OCI-LY7 (cell line): Measurements from ENCODE around the gene SARDH. TPM values are rescaled to one million over a fixed set of nuclear protein-coding genes. Genes with fewer than 3 reads are reported as not detected.

ENCODE experiments used
- BruUV-seq: library from RNA; stranded (reverse); fragments of 400-500 nt; replicated peaks from 2 replicates; lab custom pipeline; 2021; lab: Mats Ljungman, UMichigan
- CTCF ChIA-PET: fragments of 300-600 bp; sonication (Branson Sonifier 250); formaldehyde crosslinking; loops from one replicate; lab custom pipeline; 2022; ENCODE audit warnings: antibody characterized with exemption; ENCODE audit not compliant: unreplicated experiment; lab: Charles Lee
- POLR2A ChIA-PET: fragments of 300-600 bp; sonication (Branson Sonifier 250); formaldehyde crosslinking; loops from one replicate; lab custom pipeline; 2022; ENCODE audit warnings: antibody characterized with exemption; lab: Charles Lee
- DNase-seq: peaks from one replicate; pipeline ENCODE4 v3.0.0-alpha.2; 2015; ENCODE audit warnings: low spot score
- H2AFZ ChIP-seq: fragments of 200-600 bp; sonication (generic), shearing (Covaris generic); 2 replicates; pipeline ENCODE4 v1.6.1; 2014; ENCODE audit warnings: mild to moderate bottlenecking, antibody characterized with exemption, low read length, moderate library complexity
- H3K27ac ChIP-seq: fragments of 200-600 bp; sonication (generic); 2 replicates; pipeline ENCODE4 v1.5.1; 2014; ENCODE audit warnings: mixed run types, low read depth, mild to moderate bottlenecking, moderate library complexity, low read length, inconsistent platforms; ENCODE audit not compliant: poor library complexity, severe bottlenecking
- H3K36me3 ChIP-seq: fragments of 200-600 bp; sonication (generic); 2 replicates; pipeline ENCODE4 v1.6.1; 2014; ENCODE audit warnings: mild to moderate bottlenecking, antibody characterized with exemption, low read length, moderate library complexity, mixed read lengths; ENCODE audit not compliant: insufficient read depth
- H3K4me1 ChIP-seq: fragments of 200-600 bp; sonication (generic); 2 replicates; pipeline ENCODE4 v1.5.1; 2014; ENCODE audit warnings: mild to moderate bottlenecking, low read length; ENCODE audit not compliant: insufficient read depth, poor library complexity, severe bottlenecking
- H3K4me2 ChIP-seq: fragments of 200-600 bp; sonication (generic); 2 replicates; pipeline ENCODE4 v1.6.1; 2014; ENCODE audit warnings: mild to moderate bottlenecking, low read length
- H3K4me3 ChIP-seq: fragments of 200-600 bp; sonication (generic); 2 replicates; pipeline ENCODE4 v1.5.1; 2014; ENCODE audit warnings: mild to moderate bottlenecking, low read depth, low read length; ENCODE audit not compliant: poor library complexity, severe bottlenecking
- H3K79me2 ChIP-seq: fragments of 200-600 bp; sonication (generic); 2 replicates; pipeline ENCODE4 v1.6.1; 2016; ENCODE audit warnings: low read depth, mild to moderate bottlenecking, low read length, moderate library complexity, mixed read lengths; ENCODE audit not compliant: insufficient read depth
- H3K9me2 ChIP-seq: fragments of 200-600 bp; sonication (generic); 2 replicates; pipeline ENCODE4 v1.6.1; 2016; ENCODE audit warnings: mild to moderate bottlenecking, low read length, mixed read lengths; ENCODE audit not compliant: insufficient read depth
- H3K9me3 ChIP-seq: fragments of 200-600 bp; sonication (generic); 2 replicates; pipeline ENCODE4 v1.6.1; 2014; ENCODE audit warnings: mild to moderate bottlenecking, mixed run types, low read length, mixed read lengths
- H4K20me1 ChIP-seq: fragments of 200-600 bp; sonication (generic); 2 replicates; pipeline ENCODE4 v1.6.1; 2014; ENCODE audit warnings: mild to moderate bottlenecking, antibody characterized with exemption, low read length, moderate library complexity, mixed read lengths; ENCODE audit not compliant: insufficient read depth
- EZH2phosphoT487 ChIP-seq: fragments of 200-600 bp; sonication (generic); IDR thresholded peaks from 2 replicates; pipeline ENCODE4 v1.6.1; 2018; ENCODE audit warnings: low read depth, borderline replicate concordance, mild to moderate bottlenecking, mixed run types, antibody characterized with exemption, low read length, moderate library complexity, mixed read lengths
- intact Hi-C: fragments of 100-400 bp; cut with micrococcal nuclease; formaldehyde crosslinking; loops from one replicate; pipeline ENCODE4 v1.10.0; 2022; ENCODE audit not compliant: unreplicated experiment
- total RNA-seq, 2 experiments: library from RNA; depleted of rRNA in 1 of 2; stranded (reverse); fragments of >200 nt in 1 of 2; shearing (Covaris generic) in 1 of 2; gene quantifications; 2 replicates each; pipeline ENCODE4 v1.2.3, GENCODE V29; 2014 to 2022
- TF ChIP-seq, protein P1 (sequence below): fragments of 200-600 bp; sonication (generic); conservative IDR thresholded peaks from 2 replicates; pipeline ENCODE4 v1.5.1; 2014; ENCODE audit warnings: mild to moderate bottlenecking, antibody characterized with exemption, low read length, moderate library complexity, mixed read lengths

The SARDH gene
- total RNA-seq, 2 experiments from 2014 or later: 42.8 to 60.8 TPM

DNA sequence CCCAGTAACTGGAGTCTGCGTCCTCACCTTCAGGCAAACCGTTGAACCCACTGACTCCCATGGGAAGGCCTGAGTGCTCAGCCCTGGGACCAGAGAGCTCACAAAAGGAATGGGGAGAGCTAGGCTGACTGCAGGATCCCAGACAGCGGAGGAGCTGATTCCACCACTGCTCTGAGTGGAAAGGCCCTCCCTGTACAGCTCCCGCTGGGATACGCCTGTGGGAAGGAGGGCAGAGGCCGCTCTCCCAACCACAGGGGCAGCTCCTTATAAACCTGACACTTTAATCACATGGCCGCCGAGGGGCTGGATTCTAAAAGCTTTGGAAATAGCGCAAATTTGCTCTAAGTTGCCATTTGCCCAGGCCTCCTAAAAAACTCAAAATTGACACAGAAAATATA lies 64.9 kb downstream of the SARDH start:
- no peak for TF ChIP-seq EZH2phosphoT487
- TF ChIP-seq, protein P1, sequence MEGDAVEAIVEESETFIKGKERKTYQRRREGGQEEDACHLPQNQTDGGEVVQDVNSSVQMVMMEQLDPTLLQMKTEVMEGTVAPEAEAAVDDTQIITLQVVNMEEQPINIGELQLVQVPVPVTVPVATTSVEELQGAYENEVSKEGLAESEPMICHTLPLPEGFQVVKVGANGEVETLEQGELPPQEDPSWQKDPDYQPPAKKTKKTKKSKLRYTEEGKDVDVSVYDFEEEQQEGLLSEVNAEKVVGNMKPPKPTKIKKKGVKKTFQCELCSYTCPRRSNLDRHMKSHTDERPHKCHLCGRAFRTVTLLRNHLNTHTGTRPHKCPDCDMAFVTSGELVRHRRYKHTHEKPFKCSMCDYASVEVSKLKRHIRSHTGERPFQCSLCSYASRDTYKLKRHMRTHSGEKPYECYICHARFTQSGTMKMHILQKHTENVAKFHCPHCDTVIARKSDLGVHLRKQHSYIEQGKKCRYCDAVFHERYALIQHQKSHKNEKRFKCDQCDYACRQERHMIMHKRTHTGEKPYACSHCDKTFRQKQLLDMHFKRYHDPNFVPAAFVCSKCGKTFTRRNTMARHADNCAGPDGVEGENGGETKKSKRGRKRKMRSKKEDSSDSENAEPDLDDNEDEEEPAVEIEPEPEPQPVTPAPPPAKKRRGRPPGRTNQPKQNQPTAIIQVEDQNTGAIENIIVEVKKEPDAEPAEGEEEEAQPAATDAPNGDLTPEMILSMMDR: no peak
- Histone ChIP-seq H3K79me2 (no peaks in the 10 kb centered on the region), H3K36me3 (peaks cover 54% of the 10 kb centered on the region), H3K4me3 (no peak overlapping the region), H3K27ac (no peak overlapping the region), H3K4me1 (no peaks in the 10 kb centered on the region), H3K9me3 (0 out of 2 replicates have a peak, but pooled peaks cover 6% of the 10 kb centered on the region), H3K4me2 (no peak overlapping the region), H2AFZ (no peak overlapping the region), H3K9me2 (no peaks in the 10 kb centered on the region), H4K20me1 (no peaks in the 10 kb centered on the region)
- intact Hi-C loops: no loop called here
- BruUV-seq: no TSS peak
- CTCF ChIA-PET: no interaction called here
- POLR2A ChIA-PET: no interaction called here
- no peak for DNase-seq

DNA sequence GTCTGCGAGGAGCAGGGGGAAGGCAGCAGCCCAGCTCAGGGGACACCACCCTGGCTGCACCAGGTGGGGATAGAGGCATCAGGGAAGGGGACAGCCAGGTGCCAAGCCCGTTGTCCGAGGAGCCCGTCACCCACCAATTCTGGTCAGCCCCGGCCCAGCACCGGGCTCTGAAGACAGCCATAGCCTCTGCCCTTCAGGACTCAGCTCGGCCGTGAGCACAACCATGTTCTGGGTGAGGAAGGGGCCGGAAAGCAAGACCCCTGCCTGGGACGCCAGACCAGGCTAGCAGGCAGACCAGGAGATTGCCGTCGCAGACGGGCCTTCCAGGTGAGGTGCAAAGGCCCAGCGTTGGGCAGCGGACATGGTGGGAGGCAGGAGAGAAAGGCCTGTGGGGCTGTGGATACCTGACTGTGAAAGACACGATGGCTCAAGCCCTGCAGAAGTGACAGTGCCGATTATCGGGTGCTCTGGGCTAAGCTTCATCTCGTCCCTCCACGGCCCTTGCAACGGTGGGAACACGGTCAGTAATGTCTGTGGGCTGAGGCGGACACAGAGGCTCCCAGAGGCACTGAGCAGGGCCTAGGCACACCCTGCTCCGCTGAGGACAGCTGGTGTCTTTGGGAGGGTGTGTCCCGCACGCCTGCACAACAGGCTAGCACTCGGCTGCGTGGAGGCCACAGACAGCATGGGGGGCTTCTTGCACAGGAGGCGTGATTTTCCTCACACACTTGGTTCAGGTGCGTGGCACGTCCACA lies 65.5 kb downstream of the SARDH start:
- no TSS peak for BruUV-seq
- H3K9me2 ChIP-seq: no peaks in the 10 kb centered on the region
- H3K4me2 ChIP-seq: no peak overlapping the region
- 0 out of 2 replicates have a peak, but pooled peaks cover 6% of the 10 kb centered on the region for H3K9me3 ChIP-seq
- peaks cover 50% of the 10 kb centered on the region for H3K36me3 ChIP-seq
- CTCF ChIA-PET: no interaction called here
- POLR2A ChIA-PET: no interaction called here
- TF ChIP-seq EZH2phosphoT487: no peak
- TF ChIP-seq, protein P1: no peak
- no peaks in the 10 kb centered on the region for H3K79me2 ChIP-seq
- no peak for DNase-seq
- H2AFZ ChIP-seq: no peak overlapping the region
- no peak overlapping the region for H3K4me3 ChIP-seq
- no peaks in the 10 kb centered on the region for H4K20me1 ChIP-seq
- intact Hi-C loops: no loop called here
- H3K27ac ChIP-seq: no peak overlapping the region
- no peaks in the 10 kb centered on the region for H3K4me1 ChIP-seq

DNA sequence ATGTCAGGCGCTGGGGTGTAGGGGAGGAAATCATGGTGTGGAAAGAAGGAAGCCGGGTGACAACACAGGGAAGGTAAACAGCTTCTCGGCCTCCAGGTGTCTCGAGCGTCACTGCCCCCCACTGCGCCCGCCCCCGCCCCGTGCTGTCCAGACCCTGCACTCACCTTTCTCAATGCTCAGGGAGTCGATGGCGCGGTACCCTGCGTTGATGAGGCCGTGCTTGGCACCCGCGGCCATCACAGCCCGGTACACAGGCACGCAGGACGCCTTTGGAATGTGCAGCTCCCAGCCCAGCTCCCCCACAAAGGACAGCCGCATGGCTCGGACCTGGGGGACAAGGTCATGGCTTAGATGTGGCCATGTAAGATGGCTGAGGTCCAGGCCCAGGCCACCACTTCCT lies 66.8 kb downstream of the SARDH start:
- DNase-seq: no peak
- no peak overlapping the region for H2AFZ ChIP-seq
- no peaks in the 10 kb centered on the region for H4K20me1 ChIP-seq
- no peaks in the 10 kb centered on the region for H3K4me1 ChIP-seq
- 0 out of 2 replicates have a peak, but pooled peaks cover 6% of the 10 kb centered on the region for H3K9me3 ChIP-seq
- ChIA-PET POLR2A (no interaction called here), CTCF (no interaction called here)
- H3K79me2 ChIP-seq: no peaks in the 10 kb centered on the region
- TF ChIP-seq, protein P1: no peak
- no peak for TF ChIP-seq EZH2phosphoT487
- no TSS peak for BruUV-seq
- H3K4me2 ChIP-seq: no peak overlapping the region
- no peaks in the 10 kb centered on the region for H3K9me2 ChIP-seq
- H3K4me3 ChIP-seq: no peak overlapping the region
- peaks cover 50% of the 10 kb centered on the region for H3K36me3 ChIP-seq
- intact Hi-C loops: no loop called here
- no peak overlapping the region for H3K27ac ChIP-seq
